MM.1S (cell line): ENCODE data around the gene SUPT20HL2.

Experiments
- DNase-seq: peaks from one replicate; pipeline ENCODE4 v3.0.0-alpha.2; 2015
- H2AFZ ChIP-seq: fragments of 300-600 bp; sonication (generic); 2 replicates; pipeline ENCODE4 v1.6.0; 2016; ENCODE audit warnings: antibody characterized with exemption, low read length
- H3F3A ChIP-seq: fragments of 300-600 bp; sonication (generic); 2 replicates; pipeline ENCODE4 v1.6.1; 2016; ENCODE audit warnings: mild to moderate bottlenecking, antibody characterized with exemption, low read length, moderate library complexity, mixed read lengths; ENCODE audit not compliant: insufficient read depth
- H3K27ac ChIP-seq: fragments of 300-600 bp; sonication (generic); 2 replicates; pipeline ENCODE4 v1.5.1; 2016; ENCODE audit warnings: mild to moderate bottlenecking, low read length
- H3K27me3 ChIP-seq: fragments of 300-600 bp; sonication (generic); replicated peaks from 2 replicates; pipeline ENCODE4 v1.6.0; 2016; ENCODE audit warnings: low read length; ENCODE audit not compliant: insufficient read depth
- H3K36me3 ChIP-seq: fragments of 300-600 bp; sonication (generic); replicated peaks from 2 replicates; pipeline ENCODE4 v1.6.1; 2016; ENCODE audit warnings: mild to moderate bottlenecking, low read length, mixed read lengths; ENCODE audit not compliant: insufficient read depth
- H3K4me1 ChIP-seq: fragments of 300-600 bp; sonication (generic); 2 replicates; pipeline ENCODE4 v1.6.1; 2016; ENCODE audit warnings: low read length, mixed read lengths
- H3K4me2 ChIP-seq: fragments of 300-600 bp; sonication (generic); 2 replicates; pipeline ENCODE4 v1.6.0; 2016; ENCODE audit warnings: low read depth, low read length
- H3K4me3 ChIP-seq: fragments of 300-600 bp; sonication (generic); 2 replicates; pipeline ENCODE4 v1.5.1; 2016; ENCODE audit warnings: low read length, mixed read lengths
- H3K79me2 ChIP-seq: fragments of 300-600 bp; sonication (generic); 2 replicates; pipeline ENCODE4 v1.6.1; 2016; ENCODE audit warnings: mixed run types, low read length, mixed read lengths
- H3K9ac ChIP-seq: fragments of 300-600 bp; sonication (generic); 2 replicates; pipeline ENCODE4 v1.6.1; 2016; ENCODE audit warnings: low read length, mixed read lengths
- H3K9me2 ChIP-seq: fragments of 300-600 bp; sonication (generic); replicated peaks from 2 replicates; pipeline ENCODE4 v1.6.1; 2016; ENCODE audit warnings: mild to moderate bottlenecking, low read length, mixed read lengths; ENCODE audit not compliant: insufficient read depth
- H3K9me3 ChIP-seq: fragments of 300-600 bp; sonication (generic); replicated peaks from 2 replicates; pipeline ENCODE4 v1.6.1; 2016; ENCODE audit warnings: mild to moderate bottlenecking, low read length, mixed read lengths; ENCODE audit not compliant: insufficient read depth
- H4K20me1 ChIP-seq: fragments of 300-600 bp; sonication (generic); 2 replicates; pipeline ENCODE4 v1.6.1; 2016; ENCODE audit warnings: mild to moderate bottlenecking, low read length, moderate library complexity, mixed read lengths; ENCODE audit not compliant: insufficient read depth
- CTCF ChIP-seq: fragments of 300-600 bp; sonication (generic); IDR thresholded peaks from 2 replicates; pipeline ENCODE4 v1.5.1; 2016; ENCODE audit warnings: antibody characterized with exemption, low read length, mixed read lengths
- EZH2 ChIP-seq: fragments of 300-600 bp; sonication (generic); optimal IDR thresholded peaks from 2 replicates; pipeline ENCODE3; 2017; ENCODE audit warnings: low read depth, mild to moderate bottlenecking, antibody characterized with exemption, low read length, mixed read lengths
- EZH2phosphoT487 ChIP-seq: fragments of 300-600 bp; sonication (generic); IDR thresholded peaks from 2 replicates; pipeline ENCODE4 v1.6.1; 2018; ENCODE audit warnings: antibody characterized with exemption, low read length

SUPT20HL2 gene

GRCh38 chrX:24276015-24276414 lies 37.9 kb downstream of the SUPT20HL2 start:
- H3F3A ChIP-seq = no peaks in the 10 kb centered on the region
- H3K9me3 ChIP-seq = no peaks in the 10 kb centered on the region
- no peak overlapping the region for H3K4me3 ChIP-seq
- no peak overlapping the region for H3K4me2 ChIP-seq
- H3K36me3 ChIP-seq = no peaks in the 10 kb centered on the region
- no peaks in the 10 kb centered on the region for H3K27me3 ChIP-seq
- H2AFZ ChIP-seq = no peak overlapping the region
- no peaks in the 10 kb centered on the region for H3K79me2 ChIP-seq
- no peak for DNase-seq
- no peak overlapping the region for H3K27ac ChIP-seq
- TF ChIP-seq EZH2 (no peak), CTCF (no peak), EZH2phosphoT487 (no peak)
- H3K4me1 ChIP-seq = no peaks in the 10 kb centered on the region
- no peaks in the 10 kb centered on the region for H4K20me1 ChIP-seq
- no peak overlapping the region for H3K9ac ChIP-seq
- no peaks in the 10 kb centered on the region for H3K9me2 ChIP-seq

DNA sequence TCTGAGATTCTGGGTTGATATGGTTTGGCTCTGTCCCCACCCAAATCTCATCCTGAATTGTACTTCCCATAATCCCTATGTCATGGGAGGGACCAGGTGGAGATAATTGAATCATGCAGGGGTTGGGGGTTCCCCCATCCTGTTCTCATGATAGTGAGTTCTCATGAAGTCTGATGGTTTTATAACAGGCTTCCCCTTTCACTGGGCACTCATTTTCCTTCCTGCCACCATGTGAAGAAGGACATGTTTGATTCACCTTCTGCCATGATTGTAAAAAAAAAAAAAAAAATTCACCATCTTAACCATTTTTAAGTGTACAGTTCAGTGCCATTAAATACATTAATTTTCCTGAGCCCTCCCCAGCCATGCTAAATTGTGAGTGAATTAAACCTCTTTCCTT lies 42.6 kb downstream of the SUPT20HL2 start:
- no peaks in the 10 kb centered on the region for H3K36me3 ChIP-seq
- no peaks in the 10 kb centered on the region for H3K27me3 ChIP-seq
- H3K9me3 ChIP-seq = no peaks in the 10 kb centered on the region
- no peak for TF ChIP-seq EZH2phosphoT487
- TF ChIP-seq EZH2 = no peak
- no peak for TF ChIP-seq CTCF
- H3K4me3 ChIP-seq = no peak overlapping the region
- no peaks in the 10 kb centered on the region for H3K79me2 ChIP-seq
- no peaks in the 10 kb centered on the region for H4K20me1 ChIP-seq
- no peak overlapping the region for H3K27ac ChIP-seq
- DNase-seq = no peak
- H3K4me2 ChIP-seq = no peak overlapping the region
- no peaks in the 10 kb centered on the region for H3K9me2 ChIP-seq
- H2AFZ ChIP-seq = no peak overlapping the region
- no peaks in the 10 kb centered on the region for H3K4me1 ChIP-seq
- no peak overlapping the region for H3K9ac ChIP-seq
- H3F3A ChIP-seq = no peaks in the 10 kb centered on the region

DNA sequence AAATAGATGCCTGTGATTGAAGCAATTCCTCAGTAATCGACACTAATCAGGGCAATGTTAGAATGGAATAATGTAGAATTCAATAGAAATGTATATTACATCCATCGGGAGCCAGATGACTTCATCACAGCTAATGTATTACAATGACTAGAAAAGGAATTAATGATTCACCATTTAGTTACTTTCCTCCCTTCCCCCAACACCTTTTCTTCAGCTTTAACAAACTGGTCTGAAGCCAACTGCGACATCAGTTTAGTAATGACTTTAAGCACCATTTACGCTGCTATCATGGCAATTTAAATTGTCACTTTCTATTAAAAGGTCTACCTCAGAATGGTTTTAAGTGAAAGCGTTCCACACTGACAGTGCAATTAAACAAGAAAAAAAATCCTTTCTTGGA lies 45.1 kb downstream of the SUPT20HL2 start:
- H3K9ac ChIP-seq = no peak overlapping the region
- no peaks in the 10 kb centered on the region for H3K9me3 ChIP-seq
- H3K4me3 ChIP-seq = no peak overlapping the region
- no peaks in the 10 kb centered on the region for H3K79me2 ChIP-seq
- no peak overlapping the region for H3K4me2 ChIP-seq
- no peak for TF ChIP-seq EZH2phosphoT487
- TF ChIP-seq EZH2 = no peak
- TF ChIP-seq CTCF = no peak
- H3K36me3 ChIP-seq = no peaks in the 10 kb centered on the region
- no peak for DNase-seq
- H3K4me1 ChIP-seq = no peaks in the 10 kb centered on the region
- no peaks in the 10 kb centered on the region for H3F3A ChIP-seq
- no peaks in the 10 kb centered on the region for H3K27me3 ChIP-seq
- no peaks in the 10 kb centered on the region for H4K20me1 ChIP-seq
- no peak overlapping the region for H3K27ac ChIP-seq
- no peak overlapping the region for H2AFZ ChIP-seq
- no peaks in the 10 kb centered on the region for H3K9me2 ChIP-seq
